Omental fat pad (tissue), 4 donors: ENCODE data around the gene SNAPC3. TPM values are rescaled to one million over a fixed set of nuclear protein-coding genes. Genes with fewer than 3 reads are reported as not detected.

ENCODE experiments used
- ATAC-seq: fragments of 150-250 bp; one replicate; pipeline ENCODE4 v1.9.1; 2016; ENCODE audit warnings: mild to moderate bottlenecking, moderate library complexity; ENCODE audit not compliant: low FRiP score
- DNase-seq: peaks from one replicate; pipeline ENCODE4 v3.0.0-alpha.2; 2019; ENCODE audit warnings: low spot score
- CTCF ChIP-seq, 3 donors: fragments of 450-650 bp; IDR thresholded peaks; one replicate each; pipeline ENCODE4 v1.5.1; 2016 to 2017; ENCODE audit warnings: antibody characterized with exemption in 3 of 3, mild to moderate bottlenecking in 3 of 3, moderate library complexity in 2 of 3
- total RNA-seq, 4 donors: library from RNA; depleted of rRNA; stranded (reverse); fragments of >200 nt; gene quantifications; one replicate each; pipeline ENCODE4 v1.1.0, GENCODE V29; 2016

The SNAPC3 gene
- total RNA-seq, 4 donors from 2014 or later, result 16.9 to 37.7 (median 22.8) TPM

- DNase-seq, result no peak
- TF ChIP-seq CTCF (IDR thresholded peaks at IDR 0.05), result no peak
- no peak for ATAC-seq
Measured at GRCh38 chr9:15381491-15381890, 41.2 kb upstream of the SNAPC3 start.

GRCh38 chr9:15386465-15386864, 36.2 kb upstream of the SNAPC3 start:
- no peak for TF ChIP-seq CTCF (IDR thresholded peaks at IDR 0.05)
- no peak for DNase-seq
- no peak for ATAC-seq

GRCh38 chr9:15389173-15389572, 33.5 kb upstream of the SNAPC3 start:
- DNase-seq (no peak), ATAC-seq (no peak)
- no peak for TF ChIP-seq CTCF (IDR thresholded peaks at IDR 0.05)

- no peak for DNase-seq
- ATAC-seq, result no peak
- TF ChIP-seq CTCF (IDR thresholded peaks at IDR 0.05), result no peak
Measured at GRCh38 chr9:15389631-15390030, 33.0 kb upstream of the SNAPC3 start.

- ATAC-seq (no peak), DNase-seq (no peak)
- no peak for TF ChIP-seq CTCF (IDR thresholded peaks at IDR 0.05)
Measured at GRCh38 chr9:15390201-15390600, 32.5 kb upstream of the SNAPC3 start.

GRCh38 chr9:15392363-15392762, 30.3 kb upstream of the SNAPC3 start:
- no peak for TF ChIP-seq CTCF (IDR thresholded peaks at IDR 0.05)
- ATAC-seq (no peak), DNase-seq (no peak)

- no peak for ATAC-seq
- TF ChIP-seq CTCF (IDR thresholded peaks at IDR 0.05), result no peak
- DNase-seq, result no peak
Measured at GRCh38 chr9:15400281-15400941, 22.3 kb upstream of the SNAPC3 start.
